Stimulated activated effector memory CD8-positive, alpha-beta T cell treated with anti-CD3 and anti-CD28 coated beads, Interleukin-12 subunit alpha, Interleukin-12 subunit beta, amount 100 ng/mL, for 72 hours (primary cell): ENCODE measurements around the gene SHOC2.

ENCODE experiments used
- ATAC-seq: fragments of 150-1000 bp; cut with Tn5 transposase; 2 replicates; pipeline ENCODE4 v1.10.0; 2021
- DNase-seq, 2 donors: peaks; one replicate each; pipeline ENCODE4 v3.0.0; 2021 to 2022; ENCODE audit warnings: low spot score in 2 of 2
- H3K27ac Mint-ChIP-seq: one replicate; pipeline ENCODE4 v1.8.0; 2022; ENCODE audit warnings: mild to moderate bottlenecking, mixed read lengths
- H3K36me3 Mint-ChIP-seq: one replicate; pipeline ENCODE4 v1.8.0; 2022; ENCODE audit warnings: mild to moderate bottlenecking, mixed read lengths
- H3K4me1 Mint-ChIP-seq: one replicate; pipeline ENCODE4 v1.8.0; 2022; ENCODE audit warnings: mixed read lengths
- H3K4me3 Mint-ChIP-seq: one replicate; pipeline ENCODE4 v1.8.0; 2022; ENCODE audit warnings: mild to moderate bottlenecking, mixed read lengths
- H3K9me3 Mint-ChIP-seq: one replicate; pipeline ENCODE4 v1.8.0; 2022; ENCODE audit warnings: mixed read lengths

The SHOC2 gene

GRCh38 chr10:110919349-110919931 is at the start of gene SHOC2:
Gene SHOC2, plus strand, starts transcription at chr10:110919604. Its CDS starts 44,755 bp downstream, at chr10:110964359.
- Mint-ChIP-seq H3K4me3 (peak within 1 kb of the TSS; percentile 83), H3K4me1 (peaks cover 43% of the 10 kb centered on the region), H3K9me3 (no peaks in the 10 kb centered on the region), H3K27ac (peak within 1 kb of the TSS; percentile 100), H3K36me3 (peaks cover 43% of the 10 kb centered on the region)
- ATAC-seq = peak; percentile 69
- peak; percentile 84 to 96 for DNase-seq

- Mint-ChIP-seq H3K4me3 (peak overlapping the region; percentile 81), H3K27ac (peak overlapping the region; percentile 98), H3K4me1 (peaks cover 60% of the 10 kb centered on the region), H3K9me3 (no peaks in the 10 kb centered on the region), H3K36me3 (peaks cover 37% of the 10 kb centered on the region)
- ATAC-seq (no peak), DNase-seq (no peak)
These were observed 48.5 kb upstream of the SHOC2 start for GRCh38 chr10:110870823-110871297.

GRCh38 chr10:110871298-110872084 is 47.9 kb upstream of the SHOC2 start, which contains the start of gene PDCD4:
Gene PDCD4, plus strand, starts transcription at chr10:110871928. Its CDS starts 4,100 bp downstream, at chr10:110876028.
- Mint-ChIP-seq H3K36me3 (peaks cover 44% of the 10 kb centered on the region), H3K4me1 (peaks cover 54% of the 10 kb centered on the region), H3K4me3 (peak within 1 kb of the TSS; percentile 81), H3K9me3 (no peaks in the 10 kb centered on the region), H3K27ac (peak within 1 kb of the TSS; percentile 98)
- ATAC-seq = peak; percentile 90
- DNase-seq = peak; percentile 88 to 99

GRCh38 chr10:110872145-110872983 is 47.0 kb upstream of the SHOC2 start:
- ATAC-seq (peak; percentile 83), DNase-seq (peak; percentile 57 to 89)
- H3K4me3 Mint-ChIP-seq = peak overlapping the region; percentile 81
- no peaks in the 10 kb centered on the region for H3K9me3 Mint-ChIP-seq
- peak overlapping the region; percentile 98 for H3K27ac Mint-ChIP-seq
- peaks cover 52% of the 10 kb centered on the region for H3K36me3 Mint-ChIP-seq
- peaks cover 50% of the 10 kb centered on the region for H3K4me1 Mint-ChIP-seq

- no peak for ATAC-seq
- peak overlapping the region; percentile 98 for H3K27ac Mint-ChIP-seq
- peaks cover 61% of the 10 kb centered on the region for H3K36me3 Mint-ChIP-seq
- H3K9me3 Mint-ChIP-seq = no peaks in the 10 kb centered on the region
- H3K4me1 Mint-ChIP-seq = peaks cover 50% of the 10 kb centered on the region
- peak overlapping the region; percentile 81 for H3K4me3 Mint-ChIP-seq
- no peak for DNase-seq
These were observed 46.1 kb upstream of the SHOC2 start for GRCh38 chr10:110872984-110873923.

GRCh38 chr10:110873951-110874350 is 45.5 kb upstream of the SHOC2 start:
- peak overlapping the region; percentile 98 for H3K27ac Mint-ChIP-seq
- peaks cover 50% of the 10 kb centered on the region for H3K4me1 Mint-ChIP-seq
- ATAC-seq (no peak), DNase-seq (no peak)
- peak overlapping the region; percentile 81 for H3K4me3 Mint-ChIP-seq
- peaks cover 65% of the 10 kb centered on the region for H3K36me3 Mint-ChIP-seq
- no peaks in the 10 kb centered on the region for H3K9me3 Mint-ChIP-seq

- peak overlapping the region; percentile 81 for H3K4me3 Mint-ChIP-seq
- peak overlapping the region; percentile 73 for H3K27ac Mint-ChIP-seq
- DNase-seq = no peak
- peaks cover 43% of the 10 kb centered on the region for H3K4me1 Mint-ChIP-seq
- H3K9me3 Mint-ChIP-seq = no peaks in the 10 kb centered on the region
- peaks cover 69% of the 10 kb centered on the region for H3K36me3 Mint-ChIP-seq
- ATAC-seq = no peak
These were observed 43.4 kb upstream of the SHOC2 start for GRCh38 chr10:110876000-110876399.

GRCh38 chr10:110876788-110877187 is 42.6 kb upstream of the SHOC2 start:
- Mint-ChIP-seq H3K9me3 (no peaks in the 10 kb centered on the region), H3K4me3 (no peak overlapping the region), H3K36me3 (peaks cover 69% of the 10 kb centered on the region), H3K4me1 (peaks cover 40% of the 10 kb centered on the region), H3K27ac (no peak overlapping the region)
- ATAC-seq (no peak), DNase-seq (no peak)

- Mint-ChIP-seq H3K27ac (peak overlapping the region; percentile 10), H3K4me3 (peak overlapping the region; percentile 13), H3K36me3 (peaks cover 86% of the 10 kb centered on the region), H3K9me3 (no peaks in the 10 kb centered on the region), H3K4me1 (peaks cover 49% of the 10 kb centered on the region)
- peak; percentile 52 for ATAC-seq
- DNase-seq = no peak
These were observed 39.4 kb upstream of the SHOC2 start for GRCh38 chr10:110880012-110880411.

GRCh38 chr10:110881247-110881646 is 38.2 kb upstream of the SHOC2 start:
- Mint-ChIP-seq H3K27ac (no peak overlapping the region), H3K4me1 (peaks cover 53% of the 10 kb centered on the region), H3K4me3 (peak overlapping the region; percentile 20), H3K9me3 (no peaks in the 10 kb centered on the region), H3K36me3 (peaks cover 84% of the 10 kb centered on the region)
- DNase-seq (no peak), ATAC-seq (no peak)

GRCh38 chr10:110881905-110882304 is 37.5 kb upstream of the SHOC2 start:
- ATAC-seq (no peak), DNase-seq (no peak)
- Mint-ChIP-seq H3K36me3 (peaks cover 79% of the 10 kb centered on the region), H3K4me1 (peaks cover 55% of the 10 kb centered on the region), H3K4me3 (peak overlapping the region; percentile 39), H3K9me3 (no peaks in the 10 kb centered on the region), H3K27ac (no peak overlapping the region)

GRCh38 chr10:110883924-110884323 is 35.5 kb upstream of the SHOC2 start:
- Mint-ChIP-seq H3K36me3 (peaks cover 82% of the 10 kb centered on the region), H3K27ac (peak overlapping the region; percentile 60), H3K9me3 (no peaks in the 10 kb centered on the region), H3K4me3 (peak overlapping the region; percentile 68), H3K4me1 (peaks cover 45% of the 10 kb centered on the region)
- peak; percentile 68 for ATAC-seq
- no peak for DNase-seq

- peak overlapping the region; percentile 2 for H3K27ac Mint-ChIP-seq
- peak overlapping the region; percentile 14 for H3K4me3 Mint-ChIP-seq
- no peaks in the 10 kb centered on the region for H3K9me3 Mint-ChIP-seq
- peaks cover 34% of the 10 kb centered on the region for H3K4me1 Mint-ChIP-seq
- DNase-seq (no peak), ATAC-seq (peak; percentile 82)
- H3K36me3 Mint-ChIP-seq = peaks cover 90% of the 10 kb centered on the region
These were observed 33.3 kb upstream of the SHOC2 start for GRCh38 chr10:110885932-110886674.

- Mint-ChIP-seq H3K9me3 (no peaks in the 10 kb centered on the region), H3K4me1 (peaks cover 31% of the 10 kb centered on the region), H3K4me3 (no peak overlapping the region), H3K36me3 (peaks cover 90% of the 10 kb centered on the region), H3K27ac (no peak overlapping the region)
- DNase-seq (no peak), ATAC-seq (peak; percentile 55)
These were observed 31.8 kb upstream of the SHOC2 start for GRCh38 chr10:110887560-110887959.
